ENCODE data around the gene ASB13. TPM values are rescaled to one million over a fixed set of nuclear protein-coding genes. Genes with fewer than 3 reads are reported as not detected.

Gene ASB13
- total RNA-seq, 1 donor, result 14.8 TPM

- no peak overlapping the region for H3K4me3 ChIP-seq (ENCODE audit: insufficient read depth, low read length)
- no peak overlapping the region for H3K27ac ChIP-seq (ENCODE audit: low read depth, low read length)
- no peak overlapping the region for H2AFZ ChIP-seq (ENCODE audit: low read length)
- no peak overlapping the region for H3K4me2 ChIP-seq (ENCODE audit: insufficient read depth, low read length)
- no peaks in the 10 kb centered on the region for H3K9me3 ChIP-seq (ENCODE audit: low read depth, low read length)
- H3K4me1 ChIP-seq (ENCODE audit: insufficient read depth, low read length), result peaks cover 12% of the 10 kb centered on the region
- no peaks in the 10 kb centered on the region for H3K79me2 ChIP-seq (ENCODE audit: insufficient read depth, low read length)
- H4K20me1 ChIP-seq (ENCODE audit: insufficient read depth, low read length), result no peaks in the 10 kb centered on the region
- H3K27me3 ChIP-seq (ENCODE audit: insufficient read depth, low read length), result no peaks in the 10 kb centered on the region
- H3K36me3 ChIP-seq (ENCODE audit: insufficient read depth, low read length), result no peaks in the 10 kb centered on the region
- DNase-seq (ENCODE audit: insufficient read length, low spot score, missing footprints), result peak; percentile 73
- TF ChIP-seq CTCF (IDR thresholded peaks at IDR 0.05; ENCODE audit: extremely low read depth, low read depth, low read length), result no peak
Observed at GRCh38 chr10:5606321-5606720, 60.1 kb downstream of the ASB13 start.

GRCh38 chr10:5604961-5605360 is 61.4 kb downstream of the ASB13 start:
- no peaks in the 10 kb centered on the region for H3K9me3 ChIP-seq (ENCODE audit: low read depth, low read length)
- H2AFZ ChIP-seq (ENCODE audit: low read length), result no peak overlapping the region
- H3K27me3 ChIP-seq (ENCODE audit: insufficient read depth, low read length), result no peaks in the 10 kb centered on the region
- H3K4me2 ChIP-seq (ENCODE audit: insufficient read depth, low read length), result no peak overlapping the region
- no peaks in the 10 kb centered on the region for H3K36me3 ChIP-seq (ENCODE audit: insufficient read depth, low read length)
- peaks cover 4% of the 10 kb centered on the region for H3K4me1 ChIP-seq (ENCODE audit: insufficient read depth, low read length)
- H3K79me2 ChIP-seq (ENCODE audit: insufficient read depth, low read length), result no peaks in the 10 kb centered on the region
- no peak for DNase-seq (ENCODE audit: insufficient read length, low spot score, missing footprints)
- no peak for TF ChIP-seq CTCF (IDR thresholded peaks at IDR 0.05; ENCODE audit: extremely low read depth, low read depth, low read length)
- H3K27ac ChIP-seq (ENCODE audit: low read depth, low read length), result no peak overlapping the region
- H4K20me1 ChIP-seq (ENCODE audit: insufficient read depth, low read length), result no peaks in the 10 kb centered on the region
- no peak overlapping the region for H3K4me3 ChIP-seq (ENCODE audit: insufficient read depth, low read length)

GRCh38 chr10:5604236-5604925 is 62.0 kb downstream of the ASB13 start:
- no peak overlapping the region for H2AFZ ChIP-seq (ENCODE audit: low read length)
- no peaks in the 10 kb centered on the region for H3K27me3 ChIP-seq (ENCODE audit: insufficient read depth, low read length)
- H3K4me1 ChIP-seq (ENCODE audit: insufficient read depth, low read length), result no peaks in the 10 kb centered on the region

GRCh38 chr10:5603848-5604170 is 62.6 kb downstream of the ASB13 start:
- Histone ChIP-seq H3K27me3 (ENCODE audit: insufficient read depth, low read length) (no peaks in the 10 kb centered on the region), H2AFZ (ENCODE audit: low read length) (no peak overlapping the region), H3K4me1 (ENCODE audit: insufficient read depth, low read length) (no peaks in the 10 kb centered on the region), H3K4me2 (ENCODE audit: insufficient read depth, low read length) (no peak overlapping the region), H3K27ac (ENCODE audit: low read depth, low read length) (no peak overlapping the region), H4K20me1 (ENCODE audit: insufficient read depth, low read length) (no peaks in the 10 kb centered on the region), H3K79me2 (ENCODE audit: insufficient read depth, low read length) (no peaks in the 10 kb centered on the region), H3K9me3 (ENCODE audit: low read depth, low read length) (no peaks in the 10 kb centered on the region), H3K36me3 (ENCODE audit: insufficient read depth, low read length) (no peaks in the 10 kb centered on the region), H3K4me3 (ENCODE audit: insufficient read depth, low read length) (no peak overlapping the region)
- TF ChIP-seq CTCF (IDR thresholded peaks at IDR 0.05; ENCODE audit: extremely low read depth, low read depth, low read length), result no peak
- no peak for DNase-seq (ENCODE audit: insufficient read length, low spot score, missing footprints)

More at GRCh38 chr10:5604236-5604925, 62.0 kb downstream of the ASB13 start:
- Histone ChIP-seq H3K4me2 (ENCODE audit: insufficient read depth, low read length) (no peak overlapping the region), H3K9me3 (ENCODE audit: low read depth, low read length) (no peaks in the 10 kb centered on the region), H3K79me2 (ENCODE audit: insufficient read depth, low read length) (no peaks in the 10 kb centered on the region), H4K20me1 (ENCODE audit: insufficient read depth, low read length) (no peaks in the 10 kb centered on the region), H3K4me3 (ENCODE audit: insufficient read depth, low read length) (no peak overlapping the region), H3K27ac (ENCODE audit: low read depth, low read length) (no peak overlapping the region), H3K36me3 (ENCODE audit: insufficient read depth, low read length) (no peaks in the 10 kb centered on the region)
- TF ChIP-seq CTCF (IDR thresholded peaks at IDR 0.05; ENCODE audit: extremely low read depth, low read depth, low read length), result no peak
- no peak for DNase-seq (ENCODE audit: insufficient read length, low spot score, missing footprints)
